Chondrocyte (in vitro differentiated cells): ENCODE measurements around the gene JAG2. TPM values are rescaled to one million over a fixed set of nuclear protein-coding genes. Genes with fewer than 3 reads are reported as not detected.
A peak's percentile ranks its signal among the peaks of the same experiment; 100 is the strongest.

ENCODE experiments used
- DNase-seq: peaks from one replicate; pipeline ENCODE4 v3.0.0; 2021; ENCODE audit warnings: mixed read lengths, low spot score
- H3K27ac Mint-ChIP-seq: one replicate; pipeline ENCODE4 v1.8.0; 2021; ENCODE audit warnings: mild to moderate bottlenecking, moderate library complexity, mixed read lengths; ENCODE audit not compliant: unreplicated experiment
- H3K27me3 Mint-ChIP-seq: 2 replicates; pipeline ENCODE4 v1.8.0; 2021; ENCODE audit warnings: low read depth, mixed read lengths
- H3K36me3 Mint-ChIP-seq: 2 replicates; pipeline ENCODE4 v1.8.0; 2021; ENCODE audit warnings: low read depth, mixed read lengths
- H3K4me1 Mint-ChIP-seq: 2 replicates; pipeline ENCODE4 v1.8.0; 2021; ENCODE audit warnings: low read depth, mild to moderate bottlenecking, mixed read lengths
- H3K4me3 Mint-ChIP-seq: one replicate; pipeline ENCODE4 v1.8.0; 2021; ENCODE audit warnings: mild to moderate bottlenecking, moderate library complexity, mixed read lengths; ENCODE audit not compliant: unreplicated experiment
- H3K9me3 Mint-ChIP-seq: 2 replicates; pipeline ENCODE4 v1.8.0; 2021; ENCODE audit warnings: low read depth, mixed read lengths
- CTCF ChIP-seq: fragments of 200-600 bp; sonication (generic); IDR thresholded peaks from 2 replicates; pipeline ENCODE4 v1.5.0; 2021; ENCODE audit warnings: antibody characterized with exemption, mild to moderate bottlenecking, moderate library complexity
- total RNA-seq: library from RNA; stranded (reverse); gene quantifications from 3 replicates; pipeline ENCODE4 v1.2.1, GENCODE V29; 2021

The JAG2 gene
- total RNA-seq, 1 donor from 2014 or later, result 18.2 TPM

- no peak for TF ChIP-seq CTCF
- no peak overlapping the region for H3K27ac Mint-ChIP-seq
- H3K27me3 Mint-ChIP-seq, result peaks cover 35% of the 10 kb centered on the region
- H3K4me3 Mint-ChIP-seq, result no peak overlapping the region
- no peak for DNase-seq
- H3K9me3 Mint-ChIP-seq, result peaks cover 3% of the 10 kb centered on the region
- no peaks in the 10 kb centered on the region for H3K4me1 Mint-ChIP-seq
- peaks cover 2% of the 10 kb centered on the region for H3K36me3 Mint-ChIP-seq
Measured at GRCh38 chr14:105131241-105131640, 37.3 kb downstream of the JAG2 start.

GRCh38 chr14:105128059-105128458, 40.5 kb downstream of the JAG2 start:
- Mint-ChIP-seq H3K27me3 (peaks cover 53% of the 10 kb centered on the region), H3K4me3 (no peak overlapping the region), H3K9me3 (peaks cover 3% of the 10 kb centered on the region), H3K27ac (no peak overlapping the region), H3K4me1 (no peaks in the 10 kb centered on the region), H3K36me3 (peaks cover 2% of the 10 kb centered on the region)
- no peak for TF ChIP-seq CTCF
- no peak for DNase-seq

- peaks cover 61% of the 10 kb centered on the region for H3K27me3 Mint-ChIP-seq
- H3K4me3 Mint-ChIP-seq, result no peak overlapping the region
- DNase-seq, result no peak
- no peak overlapping the region for H3K27ac Mint-ChIP-seq
- H3K9me3 Mint-ChIP-seq, result peaks cover 10% of the 10 kb centered on the region
- H3K4me1 Mint-ChIP-seq, result no peaks in the 10 kb centered on the region
- peaks cover 5% of the 10 kb centered on the region for H3K36me3 Mint-ChIP-seq
- no peak for TF ChIP-seq CTCF
Measured at GRCh38 chr14:105126981-105127329, 41.6 kb downstream of the JAG2 start.

GRCh38 chr14:105126126-105126980, 42.2 kb downstream of the JAG2 start:
- H3K4me3 Mint-ChIP-seq, result no peak overlapping the region
- H3K4me1 Mint-ChIP-seq, result no peaks in the 10 kb centered on the region
- DNase-seq, result no peak
- peaks cover 7% of the 10 kb centered on the region for H3K36me3 Mint-ChIP-seq
- H3K9me3 Mint-ChIP-seq, result peaks cover 14% of the 10 kb centered on the region
- H3K27ac Mint-ChIP-seq, result no peak overlapping the region
- H3K27me3 Mint-ChIP-seq, result peaks cover 65% of the 10 kb centered on the region
- no peak for TF ChIP-seq CTCF

- Mint-ChIP-seq H3K36me3 (peaks cover 8% of the 10 kb centered on the region), H3K27me3 (peaks cover 73% of the 10 kb centered on the region), H3K4me3 (no peak overlapping the region), H3K9me3 (peaks cover 21% of the 10 kb centered on the region), H3K4me1 (no peaks in the 10 kb centered on the region), H3K27ac (no peak overlapping the region)
- DNase-seq, result peak; percentile 30
- no peak for TF ChIP-seq CTCF
Measured at GRCh38 chr14:105124823-105125222, 43.8 kb downstream of the JAG2 start.
